H9 (cell line): ENCODE measurements around the gene FGD5. TPM values are rescaled to one million over a fixed set of nuclear protein-coding genes. Genes with fewer than 3 reads are reported as not detected.

Source experiments
- DNase-seq: peaks from one replicate; pipeline ENCODE4 v3.0.0-alpha.2; 2017
- H2AFZ ChIP-seq: one replicate; pipeline ENCODE4 v1.6.1; 2013; ENCODE audit warnings: mild to moderate bottlenecking, low read length, control low read depth, moderate library complexity
- H2AK5ac ChIP-seq: 2 replicates; pipeline ENCODE4 v1.6.1; 2013; ENCODE audit warnings: low read length, control low read depth, mixed read lengths; ENCODE audit not compliant: insufficient read length
- H2BK120ac ChIP-seq: one replicate; pipeline ENCODE4 v1.6.1; 2013; ENCODE audit warnings: low read depth, mild to moderate bottlenecking, low read length, control low read depth, inconsistent platforms; ENCODE audit not compliant: poor library complexity, severe bottlenecking
- H2BK12ac ChIP-seq: 2 replicates; pipeline ENCODE4 v1.6.1; 2013; ENCODE audit warnings: low read length, control low read depth, mixed read lengths, low read depth; ENCODE audit not compliant: insufficient read length
- H2BK15ac ChIP-seq: 2 replicates; pipeline ENCODE4 v1.6.1; 2013; ENCODE audit warnings: low read depth, low read length, control low read depth
- H2BK20ac ChIP-seq: one replicate; pipeline ENCODE4 v1.6.1; 2013; ENCODE audit warnings: low read depth, mild to moderate bottlenecking, low read length, control low read depth, inconsistent platforms; ENCODE audit not compliant: poor library complexity, severe bottlenecking
- H2BK5ac ChIP-seq: 2 replicates; pipeline ENCODE4 v1.6.1; 2013; ENCODE audit warnings: low read length, control low read depth, mixed read lengths; ENCODE audit not compliant: insufficient read length
- H3K14ac ChIP-seq: 2 replicates; pipeline ENCODE4 v1.6.1; 2013; ENCODE audit warnings: low read length, control low read depth; ENCODE audit not compliant: insufficient read depth
- H3K18ac ChIP-seq: 2 replicates; pipeline ENCODE4 v1.6.1; 2013; ENCODE audit warnings: low read depth, mild to moderate bottlenecking, mixed read lengths, low read length, control low read depth; ENCODE audit not compliant: insufficient read length
- H3K23ac ChIP-seq: 2 replicates; pipeline ENCODE4 v1.6.1; 2013; ENCODE audit warnings: low read length, control low read depth, mixed read lengths, low read depth; ENCODE audit not compliant: insufficient read length
- H3K23me2 ChIP-seq: 2 replicates; pipeline ENCODE4 v1.6.1; 2013; ENCODE audit warnings: low read depth, mild to moderate bottlenecking, mixed read lengths, low read length, control low read depth; ENCODE audit not compliant: insufficient read length, poor library complexity, severe bottlenecking
- H3K27ac ChIP-seq: 2 replicates; pipeline ENCODE4 v1.5.1; 2013; ENCODE audit warnings: low read length, control low read depth, mixed read lengths, low read depth; ENCODE audit not compliant: insufficient read length
- H3K27me3 ChIP-seq: 2 replicates; pipeline ENCODE4 v1.6.1; 2013; ENCODE audit warnings: low read length, control low read depth, inconsistent platforms; ENCODE audit not compliant: insufficient read depth
- H3K4ac ChIP-seq: 2 replicates; pipeline ENCODE4 v1.6.1; 2013; ENCODE audit warnings: low read depth, mild to moderate bottlenecking, control low read depth, inconsistent platforms, low read length, moderate library complexity
- H3K4me1 ChIP-seq: 2 replicates; pipeline ENCODE4 v1.6.1; 2013; ENCODE audit warnings: low read length, control low read depth, inconsistent platforms; ENCODE audit not compliant: insufficient read depth
- H3K4me2 ChIP-seq: 2 replicates; pipeline ENCODE4 v1.6.1; 2013; ENCODE audit warnings: low read length, control low read depth, mixed read lengths; ENCODE audit not compliant: insufficient read length, insufficient read depth
- H3K56ac ChIP-seq: 2 replicates; pipeline ENCODE4 v1.6.1; 2013; ENCODE audit warnings: low read depth, mild to moderate bottlenecking, mixed read lengths, low read length, control low read depth; ENCODE audit not compliant: insufficient read length
- H3K79me1 ChIP-seq: 2 replicates; pipeline ENCODE4 v1.6.1; 2013; ENCODE audit warnings: low read depth, mild to moderate bottlenecking, moderate library complexity, low read length, control low read depth, inconsistent platforms; ENCODE audit not compliant: insufficient read depth, poor library complexity, severe bottlenecking
- H3K79me2 ChIP-seq: 2 replicates; pipeline ENCODE4 v1.6.1; 2013; ENCODE audit warnings: low read length, control low read depth, inconsistent platforms; ENCODE audit not compliant: insufficient read depth
- H3K9ac ChIP-seq: 2 replicates; pipeline ENCODE4 v1.6.1; 2013; ENCODE audit warnings: low read length, control low read depth, mixed read lengths; ENCODE audit not compliant: insufficient read length; ENCODE audit errors: extremely low read depth
- H3K9me3 ChIP-seq: one replicate; pipeline ENCODE4 v1.6.1; 2013; ENCODE audit warnings: low read depth, low read length, inconsistent platforms; ENCODE audit not compliant: control insufficient read depth
- H3T11ph ChIP-seq: one replicate; pipeline ENCODE4 v1.6.1; 2013; ENCODE audit warnings: mild to moderate bottlenecking, low read length, control low read depth, inconsistent platforms
- H4K20me1 ChIP-seq: one replicate; pipeline ENCODE4 v1.6.1; 2013; ENCODE audit not compliant: control insufficient read depth, insufficient read length, insufficient read depth
- H4K5ac ChIP-seq: 2 replicates; pipeline ENCODE4 v1.6.1; 2013; ENCODE audit warnings: low read depth, mild to moderate bottlenecking, mixed read lengths, low read length, control low read depth; ENCODE audit not compliant: insufficient read length
- H4K8ac ChIP-seq: replicated peaks from 2 replicates; pipeline ENCODE4 v1.6.1; 2013; ENCODE audit warnings: low read length, control low read depth, mixed read lengths, low read depth; ENCODE audit not compliant: insufficient read length
- H4K91ac ChIP-seq: 2 replicates; pipeline ENCODE4 v1.6.1; 2013; ENCODE audit warnings: low read depth, mild to moderate bottlenecking, moderate library complexity, mixed read lengths, low read length, control low read depth; ENCODE audit not compliant: insufficient read length
- H3K27ac Mint-ChIP-seq, 3 experiments: 2 replicates in 2 of 3; 3 replicates in 1 of 3; pipeline ENCODE4 v1.8.0; 2020 to 2021; ENCODE audit warnings: mixed read lengths in 3 of 3, mild to moderate bottlenecking in 1 of 3, moderate library complexity in 1 of 3
- H3K27me3 Mint-ChIP-seq: 2 replicates; pipeline ENCODE4 v1.8.0; 2021; ENCODE audit warnings: low read depth, mild to moderate bottlenecking, moderate library complexity, mixed read lengths
- H3K36me3 Mint-ChIP-seq, 3 experiments: 2 replicates in 2 of 3; 3 replicates in 1 of 3; pipeline ENCODE4 v1.8.0; 2020 to 2021; ENCODE audit warnings: low read depth in 3 of 3, mixed read lengths in 3 of 3; ENCODE audit not compliant: insufficient read depth in 1 of 3
- H3K4me1 Mint-ChIP-seq, 2 experiments: 2 replicates each; pipeline ENCODE4 v1.8.0; 2020; ENCODE audit warnings: mixed read lengths in 2 of 2
- H3K4me3 Mint-ChIP-seq, 2 experiments: 2 replicates in 1 of 2; 3 replicates in 1 of 2; pipeline ENCODE4 v1.8.0; 2020 to 2021; ENCODE audit warnings: mild to moderate bottlenecking in 2 of 2, mixed read lengths in 2 of 2, moderate library complexity in 1 of 2
- H3K9me3 Mint-ChIP-seq, 2 experiments: 2 replicates in 1 of 2; 3 replicates in 1 of 2; pipeline ENCODE4 v1.8.0; 2020; ENCODE audit warnings: mild to moderate bottlenecking in 2 of 2, mixed read lengths in 2 of 2, moderate library complexity in 1 of 2
- CTCF ChIP-seq: fragments of 200-600 bp; sonication (generic); conservative IDR thresholded peaks from 3 replicates; pipeline ENCODE4 v1.8.0; 2021; ENCODE audit warnings: antibody characterized with exemption, mild to moderate bottlenecking
- WGBS: extraction: QIAGEN DNeasy Blood & Tissue Kit; methylation state at CpG from one replicate; pipeline ENCODE4 v1.1.7; 2013; ENCODE audit warnings: missing lambda C conversion rate, low lambda C conversion rate, mixed read lengths; ENCODE audit not compliant: insufficient read length; ENCODE audit errors: extremely low coverage; 5-methylcytosine and 5-hydroxymethylcytosine counted together
- total RNA-seq: library from RNA; stranded (reverse); gene quantifications from 2 replicates; pipeline ENCODE4 v1.2.1, GENCODE V29; 2021

FGD5 gene
- total RNA-seq, 1 experiment from 2014 or later = 7.8 TPM

GRCh38 chr3:14832975-14833722 is 14.4 kb downstream of the FGD5 start:
- Histone ChIP-seq H3K9me3 (no peaks in the 10 kb centered on the region), H2BK15ac (no peak overlapping the region), H2BK120ac (no peak overlapping the region), H3K4me2 (no peak overlapping the region), H2BK12ac (no peak overlapping the region), H3K23me2 (no peaks in the 10 kb centered on the region), H3K9ac (no peak overlapping the region), H3T11ph (no peak overlapping the region), H4K20me1 (no peaks in the 10 kb centered on the region), H3K23ac (no peak overlapping the region), H3K79me2 (no peaks in the 10 kb centered on the region), H2AFZ (no peak overlapping the region), H4K5ac (no peak overlapping the region), H3K27ac (no peak overlapping the region), H2BK20ac (no peak overlapping the region), H4K91ac (no peak overlapping the region), H2AK5ac (no peak overlapping the region), H3K27me3 (no peaks in the 10 kb centered on the region), H2BK5ac (no peak overlapping the region), H4K8ac (no peak overlapping the region), H3K18ac (no peak overlapping the region), H3K56ac (no peak overlapping the region), H3K4me1 (peaks cover 5% of the 10 kb centered on the region), H3K4ac (no peak overlapping the region), H3K79me1 (no peaks in the 10 kb centered on the region), H3K14ac (no peak overlapping the region)
- Mint-ChIP-seq H3K27me3 (peaks cover 2% of the 10 kb centered on the region), H3K36me3 (no peaks in the 10 kb centered on the region; a peak in 1 of 7 replicates), H3K4me3 (no peak overlapping the region), H3K4me1 (peaks cover 16 to 41% of the 10 kb centered on the region in 2 experiments), H3K9me3 (no peaks in the 10 kb centered on the region), H3K27ac (no peak overlapping the region; a peak in 1 of 7 replicates)
- no peak for TF ChIP-seq CTCF
- no CpG with 5 or more reads among the region's 14 CpGs for WGBS
- no peak for DNase-seq
